BE2C (cell line): ENCODE data around the gene GSG1L.

ENCODE experiments used
- DNase-seq: peaks from one replicate; pipeline ENCODE4 v3.0.0-alpha.2; 2020
- H3K27me3 ChIP-seq: fragments of 250-450 bp; sonication (Bioruptor Pico); 2 replicates; pipeline ENCODE4 v1.5.1; 2020; ENCODE audit warnings: mild to moderate bottlenecking
- H3K36me3 ChIP-seq: fragments of 250-450 bp; sonication (Bioruptor Pico); 2 replicates; pipeline ENCODE4 v1.5.1; 2020; ENCODE audit warnings: mild to moderate bottlenecking
- H3K4me1 ChIP-seq: fragments of 250-450 bp; sonication (Bioruptor Pico); 2 replicates; pipeline ENCODE4 v1.5.1; 2020
- H3K4me3 ChIP-seq: 2 replicates; pipeline ENCODE4 v1.5.1; 2011; ENCODE audit warnings: low read depth, low read length
- H3K9me3 ChIP-seq: fragments of 250-450 bp; sonication (Bioruptor Pico); 2 replicates; pipeline ENCODE4 v1.5.1; 2020
- TF ChIP-seq, protein P1 (sequence below): IDR thresholded peaks from 2 replicates; pipeline ENCODE4 v1.5.1; 2012; ENCODE audit warnings: mild to moderate bottlenecking, low read depth, low read length

Gene GSG1L

DNA sequence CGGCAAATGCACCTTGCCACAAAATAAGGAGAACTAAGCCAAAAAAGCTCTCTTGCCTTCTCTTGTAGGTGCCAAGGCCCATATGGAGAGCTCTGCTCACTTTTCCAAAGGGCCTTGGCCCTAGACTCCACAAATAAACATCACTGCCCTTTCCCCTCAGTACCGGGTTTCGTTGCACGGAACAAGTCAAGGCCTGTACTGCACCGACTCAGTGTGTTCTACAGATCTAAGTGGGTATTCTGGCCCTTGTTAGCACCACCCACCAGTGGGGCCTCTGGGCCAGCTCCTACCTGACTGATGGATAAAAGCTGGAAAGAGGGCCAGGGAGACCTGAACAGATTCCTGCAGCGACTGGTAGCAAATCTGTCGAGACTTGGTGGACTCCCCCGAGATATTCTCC, 43.7 kb upstream of the GSG1L start:
- H3K4me1 ChIP-seq: no peaks in the 10 kb centered on the region
- no peak overlapping the region for H3K4me3 ChIP-seq
- no peaks in the 10 kb centered on the region for H3K27me3 ChIP-seq
- DNase-seq: no peak
- no peaks in the 10 kb centered on the region for H3K9me3 ChIP-seq
- TF ChIP-seq, protein P1, sequence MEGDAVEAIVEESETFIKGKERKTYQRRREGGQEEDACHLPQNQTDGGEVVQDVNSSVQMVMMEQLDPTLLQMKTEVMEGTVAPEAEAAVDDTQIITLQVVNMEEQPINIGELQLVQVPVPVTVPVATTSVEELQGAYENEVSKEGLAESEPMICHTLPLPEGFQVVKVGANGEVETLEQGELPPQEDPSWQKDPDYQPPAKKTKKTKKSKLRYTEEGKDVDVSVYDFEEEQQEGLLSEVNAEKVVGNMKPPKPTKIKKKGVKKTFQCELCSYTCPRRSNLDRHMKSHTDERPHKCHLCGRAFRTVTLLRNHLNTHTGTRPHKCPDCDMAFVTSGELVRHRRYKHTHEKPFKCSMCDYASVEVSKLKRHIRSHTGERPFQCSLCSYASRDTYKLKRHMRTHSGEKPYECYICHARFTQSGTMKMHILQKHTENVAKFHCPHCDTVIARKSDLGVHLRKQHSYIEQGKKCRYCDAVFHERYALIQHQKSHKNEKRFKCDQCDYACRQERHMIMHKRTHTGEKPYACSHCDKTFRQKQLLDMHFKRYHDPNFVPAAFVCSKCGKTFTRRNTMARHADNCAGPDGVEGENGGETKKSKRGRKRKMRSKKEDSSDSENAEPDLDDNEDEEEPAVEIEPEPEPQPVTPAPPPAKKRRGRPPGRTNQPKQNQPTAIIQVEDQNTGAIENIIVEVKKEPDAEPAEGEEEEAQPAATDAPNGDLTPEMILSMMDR: no peak
- peaks cover 90% of the 10 kb centered on the region for H3K36me3 ChIP-seq

DNA sequence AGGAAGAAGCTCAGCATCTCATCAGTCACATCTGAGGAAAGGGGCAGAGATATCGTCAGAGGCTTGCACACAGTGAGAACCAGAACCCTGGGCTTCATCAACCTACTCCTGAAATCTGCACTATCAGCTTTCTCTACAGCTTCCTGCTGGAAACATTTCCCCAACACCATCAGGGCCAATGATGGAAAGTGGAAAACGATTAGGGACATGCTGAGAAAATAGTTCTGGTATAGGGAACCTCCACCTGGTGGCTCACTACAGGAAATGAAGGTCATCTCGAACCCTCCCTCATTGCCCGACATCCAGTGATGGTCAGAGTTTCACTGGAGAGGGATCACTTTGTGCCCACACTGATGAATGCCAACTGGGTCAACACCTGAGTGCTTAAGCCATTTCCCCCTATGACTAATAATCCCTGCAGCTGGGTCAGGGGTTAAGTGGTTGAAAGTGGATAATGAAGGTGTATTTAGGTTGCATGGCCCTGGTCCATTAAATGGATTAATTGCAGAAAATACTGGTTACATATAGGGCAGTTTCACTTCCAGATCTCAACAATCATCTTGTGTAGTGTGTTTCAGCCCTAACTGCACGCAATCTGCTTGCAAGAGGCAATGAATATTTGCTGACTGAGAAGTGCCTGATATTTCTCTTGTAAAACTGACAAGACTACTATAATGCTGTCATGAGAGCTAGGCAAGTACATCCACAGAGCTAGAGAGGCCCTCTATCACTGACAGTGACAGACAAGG, 43.1 kb upstream of the GSG1L start:
- Histone ChIP-seq H3K4me1 (no peaks in the 10 kb centered on the region), H3K36me3 (peaks cover 90% of the 10 kb centered on the region)

DNA sequence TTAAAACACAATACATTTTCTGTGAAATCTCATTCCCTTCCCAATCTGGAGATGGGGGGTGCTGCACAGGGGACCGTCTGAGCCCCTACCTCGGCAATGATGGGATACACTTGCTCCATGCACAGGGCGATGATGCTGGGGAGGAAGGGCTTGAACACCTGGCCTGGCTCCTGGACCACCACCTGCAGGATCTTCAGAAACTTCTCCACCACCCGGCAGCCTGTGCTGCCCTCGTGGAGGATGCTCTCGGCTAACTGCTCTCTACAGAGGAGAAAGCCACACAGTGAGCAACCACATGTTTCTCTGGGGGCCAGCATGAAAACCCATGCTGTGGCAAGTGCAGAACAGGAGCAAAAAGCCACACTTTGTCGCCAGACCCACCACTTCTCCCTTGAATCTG, 42.4 kb upstream of the GSG1L start:
- Histone ChIP-seq H3K4me3 (no peak overlapping the region), H3K9me3 (no peaks in the 10 kb centered on the region), H3K36me3 (peaks cover 95% of the 10 kb centered on the region), H3K4me1 (no peaks in the 10 kb centered on the region), H3K27me3 (no peaks in the 10 kb centered on the region)
- no peak for DNase-seq
- TF ChIP-seq, protein P1: no peak

More for the DNA sequence above, 43.1 kb upstream of the GSG1L start:
- no peaks in the 10 kb centered on the region for H3K9me3 ChIP-seq
- no peak overlapping the region for H3K4me3 ChIP-seq
- no peaks in the 10 kb centered on the region for H3K27me3 ChIP-seq
- TF ChIP-seq, protein P1: no peak
- no peak for DNase-seq

DNA sequence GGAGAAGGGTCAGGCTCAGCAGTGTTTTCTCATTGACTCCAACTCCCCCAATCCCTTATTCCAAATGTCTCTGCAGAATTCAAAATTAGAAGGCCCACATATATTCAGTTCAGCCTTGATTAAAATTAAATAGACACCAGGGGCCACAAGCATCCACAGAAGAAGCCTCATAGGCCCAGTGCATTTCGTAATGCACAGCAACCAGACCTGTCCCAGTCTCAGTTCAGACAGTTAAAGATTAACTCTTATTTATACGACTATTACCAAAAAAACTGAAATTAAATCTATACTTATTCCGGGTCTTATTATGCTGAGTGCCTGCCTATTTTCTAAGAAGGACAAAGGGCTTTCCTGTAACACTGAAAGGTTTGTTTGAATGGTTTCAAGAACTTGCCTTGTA, 41.8 kb upstream of the GSG1L start:
- H3K4me3 ChIP-seq: no peak overlapping the region
- H3K9me3 ChIP-seq: no peaks in the 10 kb centered on the region
- H3K27me3 ChIP-seq: no peaks in the 10 kb centered on the region
- H3K36me3 ChIP-seq: peaks cover 96% of the 10 kb centered on the region
- H3K4me1 ChIP-seq: no peaks in the 10 kb centered on the region
- TF ChIP-seq, protein P1: no peak
- no peak for DNase-seq

DNA sequence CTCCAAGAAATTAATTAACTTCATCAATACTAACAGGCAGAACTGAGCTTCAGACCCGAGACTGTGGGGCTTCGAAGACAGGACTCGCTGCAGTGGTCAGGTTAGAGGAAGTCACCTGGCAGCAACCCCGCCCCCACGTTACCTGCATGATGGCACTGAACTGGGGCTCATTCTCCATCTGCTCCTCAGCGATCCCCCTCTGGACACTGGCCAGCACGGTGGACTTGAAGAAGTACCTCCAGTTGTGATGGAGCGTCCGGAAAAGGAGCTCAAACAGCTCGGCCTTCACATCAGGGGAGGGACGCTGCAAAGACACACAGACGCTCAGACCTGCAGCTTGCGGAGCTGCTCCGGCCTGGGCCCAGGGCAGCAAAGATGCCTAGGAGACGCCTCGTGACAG, 40.9 kb upstream of the GSG1L start:
- H3K36me3 ChIP-seq: peaks cover 95% of the 10 kb centered on the region
- H3K9me3 ChIP-seq: no peaks in the 10 kb centered on the region
- H3K27me3 ChIP-seq: no peaks in the 10 kb centered on the region
- H3K4me1 ChIP-seq: no peaks in the 10 kb centered on the region
- H3K4me3 ChIP-seq: no peak overlapping the region
- DNase-seq: no peak
- TF ChIP-seq, protein P1: no peak

GRCh38 chr16:28103516-28104170, 40.1 kb upstream of the GSG1L start:
- no peaks in the 10 kb centered on the region for H3K27me3 ChIP-seq
- no peaks in the 10 kb centered on the region for H3K4me1 ChIP-seq
- DNase-seq: no peak
- peaks cover 98% of the 10 kb centered on the region for H3K36me3 ChIP-seq
- no peaks in the 10 kb centered on the region for H3K9me3 ChIP-seq
- TF ChIP-seq, protein P1: no peak
- H3K4me3 ChIP-seq: no peak overlapping the region
